Stimulated activated CD8-positive, alpha-beta memory T cell treated with anti-CD3 and anti-CD28 coated beads, Interleukin-2, amount 100 ng/mL, for 48 hours (primary cell): ENCODE data around the gene MACROD1.

ENCODE experiments used
- DNase-seq, 2 donors: peaks; one replicate each; pipeline ENCODE4 v3.0.0-alpha.2; 2020; ENCODE audit warnings: low read depth in 2 of 2

Gene MACROD1

DNA sequence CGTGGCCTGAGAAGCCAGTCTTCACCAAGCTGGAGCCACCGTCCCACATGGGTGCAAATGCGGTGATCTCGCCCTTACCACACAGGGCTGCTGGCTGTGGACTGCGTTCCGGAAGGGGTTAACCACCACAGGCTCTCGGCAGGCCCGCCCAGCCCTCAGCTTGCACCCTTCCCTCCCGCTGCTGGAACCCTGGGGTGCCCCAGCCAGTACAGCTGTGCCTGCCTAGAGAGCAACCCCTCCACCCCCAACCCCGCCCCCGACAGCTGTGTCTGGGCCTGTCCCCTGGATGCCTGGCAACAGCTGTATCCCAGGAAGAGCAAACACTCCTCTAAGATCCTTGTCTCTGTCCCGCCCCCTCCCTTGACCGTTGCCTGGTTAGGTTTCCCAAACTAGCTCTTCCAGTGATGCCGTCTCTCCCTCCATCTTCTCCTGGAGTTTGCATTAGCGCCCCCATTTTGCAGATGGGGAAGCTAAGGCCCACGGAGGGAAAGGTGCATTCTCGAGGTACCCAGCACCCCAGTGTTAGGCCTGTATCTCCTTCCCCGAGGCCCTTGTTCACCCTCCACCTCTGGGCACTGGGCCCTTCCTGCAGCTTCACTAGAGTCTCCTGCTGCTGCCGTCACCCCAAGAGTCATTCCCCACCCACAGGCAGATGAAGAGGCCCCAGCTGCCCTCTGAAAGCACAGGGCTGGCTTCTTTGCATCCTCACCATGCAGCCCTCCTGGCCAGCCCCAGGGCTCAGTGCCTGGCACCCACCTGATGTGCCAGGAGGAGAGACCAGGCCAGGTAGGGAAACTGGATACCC is 204.1 kb downstream of the MACROD1 start:
- DNase-seq, result no peak

DNA sequence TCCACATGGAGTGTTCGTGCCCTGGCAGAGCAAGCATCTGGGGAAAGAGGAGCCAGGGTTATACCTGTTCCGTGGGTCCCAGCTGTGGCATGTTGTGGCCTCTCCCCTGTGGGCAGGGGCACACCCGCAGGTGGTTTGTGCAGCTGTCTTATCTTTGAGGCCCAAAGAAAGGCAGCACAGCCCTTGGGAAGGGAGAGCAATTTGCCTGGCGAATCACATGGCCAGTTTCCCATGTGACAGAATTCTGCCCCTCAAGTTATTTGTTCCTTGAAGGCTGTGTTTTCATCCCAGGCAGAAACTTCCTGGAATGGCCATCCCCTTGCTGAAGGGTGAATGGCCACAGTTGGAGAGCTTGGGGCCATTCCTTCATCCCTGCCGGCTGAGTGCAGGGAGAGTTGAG is 207.9 kb downstream of the MACROD1 start:
- DNase-seq, result no peak

DNA sequence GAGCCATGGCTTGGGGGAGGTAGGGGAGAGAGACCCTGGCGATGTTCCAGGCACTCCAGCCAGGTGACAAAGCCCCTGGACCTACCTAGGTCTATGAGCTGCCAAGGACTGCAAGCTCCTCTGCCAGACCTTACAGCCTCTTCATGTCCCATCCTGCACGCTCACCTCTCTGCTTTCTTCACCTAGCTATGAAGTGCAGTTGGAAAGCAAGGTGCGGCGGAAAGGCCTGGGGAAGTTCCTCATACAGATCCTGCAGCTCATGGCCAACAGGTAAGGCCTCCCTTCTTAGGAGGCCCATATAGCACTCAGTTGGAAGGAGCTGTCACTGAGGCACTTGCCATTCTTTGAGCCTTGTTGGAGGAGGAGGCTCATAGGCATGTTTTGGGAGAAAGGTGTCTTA is 213.3 kb downstream of the MACROD1 start:
- DNase-seq, result no peak

DNA sequence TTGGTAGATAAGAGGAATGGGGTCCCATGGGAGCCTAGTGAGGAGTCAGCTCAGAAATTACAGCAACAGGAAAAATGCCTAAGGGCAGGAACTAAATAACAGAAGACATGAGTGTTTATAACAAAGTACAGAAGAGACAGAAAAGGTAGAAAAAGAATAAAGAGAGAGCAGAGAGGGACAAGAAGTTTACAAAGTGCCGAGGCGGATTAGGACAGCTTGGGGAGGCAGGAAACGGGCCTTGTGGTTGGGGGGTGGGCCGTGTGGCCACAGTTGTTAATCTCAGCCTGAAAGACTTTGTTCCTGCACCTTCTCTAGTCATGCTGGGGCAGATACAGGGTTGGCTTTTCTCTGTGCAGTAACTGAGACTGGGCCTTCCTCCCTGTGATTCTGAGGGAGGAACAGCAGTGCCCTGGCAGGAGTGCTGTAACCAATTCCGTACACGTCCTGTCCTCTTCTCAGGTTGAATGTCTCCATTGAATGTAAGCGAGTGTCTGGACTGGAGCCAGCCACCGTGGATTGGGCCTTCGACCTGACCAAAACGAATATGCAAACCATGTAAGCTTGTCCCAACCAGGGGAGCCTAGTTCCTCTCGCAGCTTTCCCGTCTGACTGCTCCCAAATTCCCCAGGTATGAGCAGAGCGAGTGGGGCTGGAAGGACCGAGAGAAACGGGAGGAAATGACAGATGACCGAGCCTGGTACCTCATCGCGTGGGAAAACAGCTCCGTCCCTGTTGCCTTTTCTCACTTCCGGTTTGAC is 214.0 kb downstream of the MACROD1 start:
- DNase-seq, result peak in 1 of 2 donors; percentile 18
